ENCODE results near the gene PTGR3.

Gene PTGR3

DNA sequence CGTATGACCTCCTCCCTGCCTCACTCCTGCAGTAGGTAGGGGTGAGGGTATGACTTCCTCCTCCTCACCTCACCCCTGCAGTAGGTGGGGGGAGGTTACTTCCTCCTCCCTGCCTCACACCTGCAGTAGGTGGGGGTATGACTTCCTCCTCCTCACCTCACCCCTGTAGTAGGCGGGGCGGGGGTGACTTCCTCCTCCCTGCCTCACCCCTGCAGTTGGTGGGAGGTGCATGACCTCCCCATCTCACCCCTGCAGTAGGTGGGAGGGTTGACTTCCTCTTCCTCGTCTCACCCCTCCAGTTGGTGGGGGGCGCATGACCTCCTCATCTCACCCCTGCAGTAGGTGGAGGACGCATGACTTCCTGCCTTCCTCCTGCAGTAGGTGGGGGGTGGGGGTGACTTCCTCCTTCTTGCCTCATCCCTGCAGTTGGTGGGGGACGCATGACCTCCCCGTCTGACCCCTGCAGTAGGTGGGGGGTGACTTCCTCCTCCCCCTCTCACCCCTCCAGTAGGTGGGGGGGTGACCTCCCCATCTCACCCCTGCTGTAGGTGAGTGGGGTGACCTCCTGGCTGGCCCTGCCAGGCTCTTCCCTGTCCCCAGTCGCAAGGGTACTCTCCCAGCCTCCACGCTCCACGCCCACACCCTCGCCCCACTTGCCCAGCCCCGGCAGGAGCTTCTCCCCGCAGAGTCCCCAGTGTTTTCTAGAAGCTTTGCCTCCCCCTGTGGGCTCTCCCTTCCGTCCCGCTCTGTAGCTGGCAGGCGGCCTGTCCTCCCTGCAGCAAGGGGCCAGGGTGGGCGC, 40.9 kb upstream of the PTGR3 start (continued):
- no peak for TF ChIP-seq TOX (CRISPR knock-in tag; IDR thresholded peaks at IDR 0.05; ENCODE audit: borderline replicate concordance)

DNA sequence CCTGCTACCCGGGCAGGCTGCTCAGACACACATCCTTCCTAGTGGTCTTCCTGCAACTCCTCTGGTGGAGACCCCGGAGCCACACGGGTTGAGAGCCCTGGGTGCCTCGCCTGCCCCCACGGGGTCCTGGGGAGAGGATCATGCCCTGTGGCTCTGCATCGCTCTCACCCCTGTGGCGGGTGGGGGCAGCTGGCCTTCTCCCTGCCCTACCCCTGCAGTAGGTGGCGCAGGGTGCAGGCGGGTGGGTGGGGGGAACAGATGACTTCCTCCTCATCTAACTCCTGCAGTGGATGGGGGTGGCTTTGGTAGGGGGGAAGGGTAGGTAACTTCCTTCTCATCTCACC, 40.2 kb upstream of the PTGR3 start:
- ATAC-seq, result no peak

DNA sequence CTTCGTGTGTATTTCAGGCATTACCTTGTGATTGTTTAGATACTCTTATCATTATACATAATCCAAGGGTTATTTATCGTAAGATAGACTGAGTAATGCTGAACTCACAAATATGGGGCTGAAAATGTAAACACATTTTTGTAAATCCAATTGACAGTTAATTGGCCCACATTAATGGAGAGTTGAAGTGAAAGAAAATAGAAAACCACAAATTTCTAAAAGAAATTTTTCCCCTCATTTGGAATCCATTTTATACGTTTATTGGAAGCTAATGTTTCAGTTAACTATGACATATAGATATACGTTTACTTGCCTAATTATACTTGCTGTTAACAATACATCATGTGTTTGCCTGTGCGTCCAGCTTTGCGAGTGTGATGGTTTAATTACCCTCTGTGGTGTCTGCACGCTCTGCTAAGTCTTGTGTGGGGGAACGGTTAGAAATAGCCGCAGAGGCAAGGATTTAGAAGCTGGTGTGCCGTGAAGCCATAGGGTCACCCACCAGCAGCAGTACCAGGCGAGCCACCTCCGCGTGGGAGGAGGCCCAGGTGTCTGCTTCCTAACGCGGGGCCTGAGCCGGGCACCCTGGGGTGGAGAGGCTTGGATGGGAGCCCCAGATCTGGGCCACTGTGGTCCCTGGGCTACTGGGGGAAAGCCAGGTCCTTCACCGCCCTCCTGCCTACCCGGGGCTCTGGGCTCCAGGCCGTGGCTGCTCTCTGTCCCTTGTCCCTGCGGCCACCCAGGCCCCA, 39.7 kb upstream of the PTGR3 start:
- no peak for ATAC-seq
- TF ChIP-seq ZNF70 (CRISPR knock-in tag; IDR thresholded peaks at IDR 0.05), result no peak
- no peak for TF ChIP-seq TCF4 (CRISPR knock-in tag; IDR thresholded peaks at IDR 0.05; ENCODE audit: borderline replicate concordance)
- TF ChIP-seq ZFP30 (CRISPR knock-in tag; IDR thresholded peaks at IDR 0.05), result no peak
- TF ChIP-seq GLIS3 (CRISPR knock-in tag; IDR thresholded peaks at IDR 0.05), result no peak
- TF ChIP-seq PPARA (CRISPR knock-in tag; IDR thresholded peaks at IDR 0.05; ENCODE audit: borderline replicate concordance), result no peak
- TF ChIP-seq ARNTL (CRISPR knock-in tag; IDR thresholded peaks at IDR 0.05; ENCODE audit: borderline replicate concordance, low read depth), result no peak
- TF ChIP-seq ZFP3 (CRISPR knock-in tag; IDR thresholded peaks at IDR 0.05), result no peak
- no peak for TF ChIP-seq ISL1 (CRISPR knock-in tag; IDR thresholded peaks at IDR 0.05)
- no peak for TF ChIP-seq SNAI2 (CRISPR knock-in tag; IDR thresholded peaks at IDR 0.05)
- TF ChIP-seq ESRRG (CRISPR knock-in tag; IDR thresholded peaks at IDR 0.05), result no peak
- TF ChIP-seq ZNF8 (CRISPR knock-in tag; IDR thresholded peaks at IDR 0.05), result no peak
- TF ChIP-seq CSRNP3 (CRISPR knock-in tag; IDR thresholded peaks at IDR 0.05), result no peak

More for the DNA sequence above, 40.2 kb upstream of the PTGR3 start:
- no peak for TF ChIP-seq ZC3H10 (CRISPR knock-in tag; IDR thresholded peaks at IDR 0.05)
- TF ChIP-seq CSDC2 (CRISPR knock-in tag; IDR thresholded peaks at IDR 0.05), result no peak
- no peak for TF ChIP-seq ZNF70 (CRISPR knock-in tag; IDR thresholded peaks at IDR 0.05)
- TF ChIP-seq RARB (CRISPR knock-in tag; IDR thresholded peaks at IDR 0.05), result no peak
- TF ChIP-seq, protein P1, sequence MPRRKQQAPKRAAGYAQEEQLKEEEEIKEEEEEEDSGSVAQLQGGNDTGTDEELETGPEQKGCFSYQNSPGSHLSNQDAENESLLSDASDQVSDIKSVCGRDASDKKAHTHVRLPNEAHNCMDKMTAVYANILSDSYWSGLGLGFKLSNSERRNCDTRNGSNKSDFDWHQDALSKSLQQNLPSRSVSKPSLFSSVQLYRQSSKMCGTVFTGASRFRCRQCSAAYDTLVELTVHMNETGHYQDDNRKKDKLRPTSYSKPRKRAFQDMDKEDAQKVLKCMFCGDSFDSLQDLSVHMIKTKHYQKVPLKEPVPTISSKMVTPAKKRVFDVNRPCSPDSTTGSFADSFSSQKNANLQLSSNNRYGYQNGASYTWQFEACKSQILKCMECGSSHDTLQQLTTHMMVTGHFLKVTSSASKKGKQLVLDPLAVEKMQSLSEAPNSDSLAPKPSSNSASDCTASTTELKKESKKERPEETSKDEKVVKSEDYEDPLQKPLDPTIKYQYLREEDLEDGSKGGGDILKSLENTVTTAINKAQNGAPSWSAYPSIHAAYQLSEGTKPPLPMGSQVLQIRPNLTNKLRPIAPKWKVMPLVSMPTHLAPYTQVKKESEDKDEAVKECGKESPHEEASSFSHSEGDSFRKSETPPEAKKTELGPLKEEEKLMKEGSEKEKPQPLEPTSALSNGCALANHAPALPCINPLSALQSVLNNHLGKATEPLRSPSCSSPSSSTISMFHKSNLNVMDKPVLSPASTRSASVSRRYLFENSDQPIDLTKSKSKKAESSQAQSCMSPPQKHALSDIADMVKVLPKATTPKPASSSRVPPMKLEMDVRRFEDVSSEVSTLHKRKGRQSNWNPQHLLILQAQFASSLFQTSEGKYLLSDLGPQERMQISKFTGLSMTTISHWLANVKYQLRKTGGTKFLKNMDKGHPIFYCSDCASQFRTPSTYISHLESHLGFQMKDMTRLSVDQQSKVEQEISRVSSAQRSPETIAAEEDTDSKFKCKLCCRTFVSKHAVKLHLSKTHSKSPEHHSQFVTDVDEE (CRISPR knock-in tag; IDR thresholded peaks at IDR 0.05), result no peak
- TF ChIP-seq TOX (CRISPR knock-in tag; IDR thresholded peaks at IDR 0.05; ENCODE audit: borderline replicate concordance), result no peak
- TF ChIP-seq PPARA (CRISPR knock-in tag; IDR thresholded peaks at IDR 0.05; ENCODE audit: borderline replicate concordance), result no peak
- TF ChIP-seq CREB5 (CRISPR knock-in tag; IDR thresholded peaks at IDR 0.05; ENCODE audit: low read depth), result no peak
- no peak for TF ChIP-seq TCF4 (CRISPR knock-in tag; IDR thresholded peaks at IDR 0.05; ENCODE audit: borderline replicate concordance)
- no peak for TF ChIP-seq SNAI2 (CRISPR knock-in tag; IDR thresholded peaks at IDR 0.05)
- TF ChIP-seq GLIS3 (CRISPR knock-in tag; IDR thresholded peaks at IDR 0.05), result no peak
- TF ChIP-seq OSR1 (CRISPR knock-in tag; IDR thresholded peaks at IDR 0.05), result no peak
- TF ChIP-seq ZFP3 (CRISPR knock-in tag; IDR thresholded peaks at IDR 0.05), result no peak
- TF ChIP-seq, protein P2, sequence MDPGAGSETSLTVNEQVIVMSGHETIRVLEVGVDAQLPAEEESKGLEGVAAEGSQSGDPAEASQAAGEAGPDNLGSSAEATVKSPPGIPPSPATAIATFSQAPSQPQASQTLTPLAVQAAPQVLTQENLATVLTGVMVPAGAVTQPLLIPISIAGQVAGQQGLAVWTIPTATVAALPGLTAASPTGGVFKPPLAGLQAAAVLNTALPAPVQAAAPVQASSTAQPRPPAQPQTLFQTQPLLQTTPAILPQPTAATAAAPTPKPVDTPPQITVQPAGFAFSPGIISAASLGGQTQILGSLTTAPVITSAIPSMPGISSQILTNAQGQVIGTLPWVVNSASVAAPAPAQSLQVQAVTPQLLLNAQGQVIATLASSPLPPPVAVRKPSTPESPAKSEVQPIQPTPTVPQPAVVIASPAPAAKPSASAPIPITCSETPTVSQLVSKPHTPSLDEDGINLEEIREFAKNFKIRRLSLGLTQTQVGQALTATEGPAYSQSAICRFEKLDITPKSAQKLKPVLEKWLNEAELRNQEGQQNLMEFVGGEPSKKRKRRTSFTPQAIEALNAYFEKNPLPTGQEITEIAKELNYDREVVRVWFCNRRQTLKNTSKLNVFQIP (CRISPR knock-in tag; IDR thresholded peaks at IDR 0.05; ENCODE audit: borderline replicate concordance, low read depth), result no peak
- TF ChIP-seq CSRNP3 (CRISPR knock-in tag; IDR thresholded peaks at IDR 0.05), result no peak
- TF ChIP-seq ARNTL (CRISPR knock-in tag; IDR thresholded peaks at IDR 0.05; ENCODE audit: borderline replicate concordance, low read depth), result no peak
- TF ChIP-seq ZFP30 (CRISPR knock-in tag; IDR thresholded peaks at IDR 0.05), result no peak
- TF ChIP-seq, protein P3, sequence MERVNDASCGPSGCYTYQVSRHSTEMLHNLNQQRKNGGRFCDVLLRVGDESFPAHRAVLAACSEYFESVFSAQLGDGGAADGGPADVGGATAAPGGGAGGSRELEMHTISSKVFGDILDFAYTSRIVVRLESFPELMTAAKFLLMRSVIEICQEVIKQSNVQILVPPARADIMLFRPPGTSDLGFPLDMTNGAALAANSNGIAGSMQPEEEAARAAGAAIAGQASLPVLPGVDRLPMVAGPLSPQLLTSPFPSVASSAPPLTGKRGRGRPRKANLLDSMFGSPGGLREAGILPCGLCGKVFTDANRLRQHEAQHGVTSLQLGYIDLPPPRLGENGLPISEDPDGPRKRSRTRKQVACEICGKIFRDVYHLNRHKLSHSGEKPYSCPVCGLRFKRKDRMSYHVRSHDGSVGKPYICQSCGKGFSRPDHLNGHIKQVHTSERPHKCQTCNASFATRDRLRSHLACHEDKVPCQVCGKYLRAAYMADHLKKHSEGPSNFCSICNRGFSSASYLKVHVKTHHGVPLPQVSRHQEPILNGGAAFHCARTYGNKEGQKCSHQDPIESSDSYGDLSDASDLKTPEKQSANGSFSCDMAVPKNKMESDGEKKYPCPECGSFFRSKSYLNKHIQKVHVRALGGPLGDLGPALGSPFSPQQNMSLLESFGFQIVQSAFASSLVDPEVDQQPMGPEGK (CRISPR knock-in tag; IDR thresholded peaks at IDR 0.05; ENCODE audit: borderline replicate concordance), result no peak

Data from SK-N-SH treated with all-trans-retinoic acid at 6 μM for 48 hours (cell line).